HUES48 (cell line): ENCODE results near the gene DUSP1.
A peak's percentile ranks its signal among the peaks of the same experiment; 100 is the strongest.

Source experiments
- H3K27ac ChIP-seq: one replicate; pipeline ENCODE4 v1.7.0; 2013; ENCODE audit warnings: low read depth, low read length, inconsistent platforms
- H3K27me3 ChIP-seq: 2 replicates; pipeline ENCODE4 v1.6.1; 2013; ENCODE audit warnings: mild to moderate bottlenecking, low read length; ENCODE audit not compliant: control insufficient read depth, insufficient read depth
- H3K36me3 ChIP-seq: 2 replicates; pipeline ENCODE4 v1.6.1; 2013; ENCODE audit warnings: low read length; ENCODE audit not compliant: control insufficient read depth, insufficient read depth
- H3K4me1 ChIP-seq: 2 replicates; pipeline ENCODE4 v1.6.1; 2013; ENCODE audit warnings: mild to moderate bottlenecking, low read length; ENCODE audit not compliant: control insufficient read depth, insufficient read depth
- H3K4me3 ChIP-seq: 2 replicates; pipeline ENCODE4 v1.5.1; 2013; ENCODE audit warnings: mild to moderate bottlenecking, low read depth, low read length
- H3K9ac ChIP-seq: 2 replicates; pipeline ENCODE4 v1.6.1; 2013; ENCODE audit warnings: mild to moderate bottlenecking, low read depth, low read length, moderate library complexity
- H3K9me3 ChIP-seq: 2 replicates; pipeline ENCODE4 v1.6.1; 2013; ENCODE audit warnings: low read length; ENCODE audit not compliant: control insufficient read depth, insufficient read depth

DUSP1 gene

GRCh38 chr5:172806897-172807672, 36.1 kb upstream of the DUSP1 start:
- Histone ChIP-seq H3K36me3 (no peaks in the 10 kb centered on the region), H3K27me3 (no peaks in the 10 kb centered on the region), H3K27ac (peak overlapping the region; percentile 66), H3K9ac (no peak overlapping the region), H3K4me3 (no peak overlapping the region), H3K4me1 (no peaks in the 10 kb centered on the region; the same call in 1 of the 2 replicates), H3K9me3 (no peaks in the 10 kb centered on the region)

GRCh38 chr5:172805736-172806255, 34.8 kb upstream of the DUSP1 start:
- Histone ChIP-seq H3K36me3 (no peaks in the 10 kb centered on the region), H3K4me3 (no peak overlapping the region), H3K4me1 (no peaks in the 10 kb centered on the region; the same call in 1 of the 2 replicates), H3K27ac (no peak overlapping the region), H3K9me3 (no peaks in the 10 kb centered on the region), H3K9ac (no peak overlapping the region), H3K27me3 (no peaks in the 10 kb centered on the region)

GRCh38 chr5:172805018-172805683, 34.2 kb upstream of the DUSP1 start:
- no peaks in the 10 kb centered on the region for H3K27me3 ChIP-seq
- H3K36me3 ChIP-seq: no peaks in the 10 kb centered on the region
- no peaks in the 10 kb centered on the region; the same call in 1 of the 2 replicates for H3K4me1 ChIP-seq
- H3K9ac ChIP-seq: no peak overlapping the region
- no peaks in the 10 kb centered on the region for H3K9me3 ChIP-seq
- H3K4me3 ChIP-seq: no peak overlapping the region
- no peak overlapping the region for H3K27ac ChIP-seq

- H3K9ac ChIP-seq: no peak overlapping the region
- H3K27ac ChIP-seq: no peak overlapping the region
- peaks cover 2% of the 10 kb centered on the region; the same call in 1 of the 2 replicates for H3K4me1 ChIP-seq
- H3K9me3 ChIP-seq: no peaks in the 10 kb centered on the region
- no peaks in the 10 kb centered on the region for H3K36me3 ChIP-seq
- no peaks in the 10 kb centered on the region for H3K27me3 ChIP-seq
- no peak overlapping the region for H3K4me3 ChIP-seq
Measured at GRCh38 chr5:172802567-172803176, 31.7 kb upstream of the DUSP1 start.

- Histone ChIP-seq H3K4me3 (no peak overlapping the region), H3K36me3 (no peaks in the 10 kb centered on the region), H3K9me3 (no peaks in the 10 kb centered on the region), H3K27me3 (no peaks in the 10 kb centered on the region), H3K9ac (no peak overlapping the region), H3K4me1 (0 out of 2 replicates have a peak, but pooled peaks cover 4% of the 10 kb centered on the region), H3K27ac (no peak overlapping the region)
Measured at GRCh38 chr5:172802112-172802511, 31.1 kb upstream of the DUSP1 start.

GRCh38 chr5:172801179-172801671, 30.2 kb upstream of the DUSP1 start:
- no peak overlapping the region for H3K9ac ChIP-seq
- H3K4me3 ChIP-seq: no peak overlapping the region
- no peaks in the 10 kb centered on the region for H3K27me3 ChIP-seq
- 0 out of 2 replicates have a peak, but pooled peaks cover 4% of the 10 kb centered on the region for H3K4me1 ChIP-seq
- no peak overlapping the region for H3K27ac ChIP-seq
- H3K36me3 ChIP-seq: no peaks in the 10 kb centered on the region
- H3K9me3 ChIP-seq: no peaks in the 10 kb centered on the region

GRCh38 chr5:172800088-172800551, 29.1 kb upstream of the DUSP1 start:
- no peak overlapping the region for H3K27ac ChIP-seq
- H3K9me3 ChIP-seq: no peaks in the 10 kb centered on the region
- H3K4me1 ChIP-seq: 0 out of 2 replicates have a peak, but pooled peaks cover 4% of the 10 kb centered on the region
- no peak overlapping the region for H3K4me3 ChIP-seq
- no peak overlapping the region for H3K9ac ChIP-seq
- no peaks in the 10 kb centered on the region for H3K27me3 ChIP-seq
- no peaks in the 10 kb centered on the region for H3K36me3 ChIP-seq

- Histone ChIP-seq H3K27me3 (no peaks in the 10 kb centered on the region), H3K27ac (no peak overlapping the region), H3K4me3 (no peak overlapping the region), H3K4me1 (0 out of 2 replicates have a peak, but pooled peaks cover 4% of the 10 kb centered on the region), H3K9ac (no peak overlapping the region), H3K36me3 (no peaks in the 10 kb centered on the region), H3K9me3 (no peaks in the 10 kb centered on the region)
Measured at GRCh38 chr5:172799416-172799815, 28.4 kb upstream of the DUSP1 start.

GRCh38 chr5:172798422-172799215, 27.6 kb upstream of the DUSP1 start:
- no peaks in the 10 kb centered on the region for H3K9me3 ChIP-seq
- H3K9ac ChIP-seq: no peak overlapping the region
- no peak overlapping the region for H3K27ac ChIP-seq
- H3K4me1 ChIP-seq: 0 out of 2 replicates have a peak, but pooled peaks cover 4% of the 10 kb centered on the region
- H3K27me3 ChIP-seq: no peaks in the 10 kb centered on the region
- no peaks in the 10 kb centered on the region for H3K36me3 ChIP-seq
- no peak overlapping the region for H3K4me3 ChIP-seq

- H3K4me1 ChIP-seq: 0 out of 2 replicates have a peak, but pooled peaks cover 4% of the 10 kb centered on the region
- H3K4me3 ChIP-seq: no peak overlapping the region
- H3K36me3 ChIP-seq: no peaks in the 10 kb centered on the region
- H3K9ac ChIP-seq: no peak overlapping the region
- H3K9me3 ChIP-seq: no peaks in the 10 kb centered on the region
- no peaks in the 10 kb centered on the region for H3K27me3 ChIP-seq
- no peak overlapping the region for H3K27ac ChIP-seq
Measured at GRCh38 chr5:172797771-172798191, 26.8 kb upstream of the DUSP1 start.
